Spleen (tissue), 11 donors: ENCODE data around the gene DTD1. TPM values are rescaled to one million over a fixed set of nuclear protein-coding genes. Genes with fewer than 3 reads are reported as not detected.

ENCODE experiments used
- DNase-seq: peaks from one replicate; pipeline ENCODE4 v3.0.0-alpha.2; 2020
- H3K27ac ChIP-seq, 8 donors: fragments of 200-600 bp; sonication (generic) in 7 of 8; 1 replicate in 4 of 8; 2 replicates in 4 of 8; pipeline versions ENCODE4 v1.5.0 to v1.8.0; 2016 to 2021; ENCODE audit warnings: inconsistent platforms in 4 of 8, mild to moderate bottlenecking in 4 of 8, moderate library complexity in 1 of 8
- H3K27me3 ChIP-seq, 7 donors: fragments of 200-600 bp; sonication (generic) in 6 of 7; replicated peaks in 1 of 7; 1 replicate in 4 of 7; 2 replicates in 3 of 7; pipeline versions ENCODE4 v1.5.0 to v1.8.0; 2016 to 2021; ENCODE audit warnings: inconsistent platforms in 3 of 7, mild to moderate bottlenecking in 1 of 7
- H3K36me3 ChIP-seq, 6 donors: fragments of 200-600 bp; sonication (generic) in 5 of 6; 1 replicate in 4 of 6; 2 replicates in 2 of 6; pipeline versions ENCODE4 v1.5.0 to v1.8.0; 2016 to 2021; ENCODE audit warnings: inconsistent platforms in 2 of 6
- H3K4me1 ChIP-seq, 6 donors: fragments of 200-600 bp; sonication (generic) in 5 of 6; 1 replicate in 3 of 6; 2 replicates in 3 of 6; pipeline versions ENCODE4 v1.5.0 to v1.8.0; 2016 to 2021; ENCODE audit warnings: inconsistent platforms in 3 of 6
- H3K4me3 ChIP-seq, 8 donors: fragments of 200-600 bp; sonication (generic) in 7 of 8; 1 replicate in 4 of 8; 2 replicates in 4 of 8; pipeline versions ENCODE4 v1.5.0 to v1.8.0; 2016 to 2021; ENCODE audit warnings: inconsistent platforms in 4 of 8, mild to moderate bottlenecking in 4 of 8, moderate library complexity in 2 of 8
- H3K9me3 ChIP-seq, 8 donors: fragments of 200-600 bp; sonication (generic) in 7 of 8; 1 replicate in 4 of 8; 2 replicates in 4 of 8; pipeline versions ENCODE4 v1.5.0 to v1.8.0; 2016 to 2021; ENCODE audit warnings: inconsistent platforms in 4 of 8
- CTCF ChIP-seq, 11 experiments: fragments of 200-600 bp in 7 of 11; fragments of 450-650 bp in 4 of 11; sonication (generic) in 4 of 11; IDR thresholded peaks in 8 of 11; conservative IDR thresholded peaks in 3 of 11; 1 replicate in 7 of 11; 2 replicates in 4 of 11; pipeline versions ENCODE4 v1.4.0 to v1.8.0; 2016 to 2021; ENCODE audit warnings: antibody characterized with exemption in 11 of 11, inconsistent platforms in 4 of 11, mild to moderate bottlenecking in 1 of 11
- POLR2A ChIP-seq, 3 donors: fragments of 450-650 bp; IDR thresholded peaks; one replicate each; pipeline ENCODE4 v1.5.1; 2017; ENCODE audit warnings: antibody characterized with exemption in 3 of 3, mild to moderate bottlenecking in 1 of 3
- POLR2AphosphoS5 ChIP-seq, 3 donors: sonication (generic); formaldehyde crosslinking; IDR thresholded peaks; one replicate each; pipeline ENCODE4 v1.5.1; 2017; ENCODE audit warnings: antibody characterized with exemption in 3 of 3
- WGBS, 5 donors: extraction: QIAGEN DNeasy Blood & Tissue Kit in 3 of 5; methylation state at CpG; one replicate each; pipeline versions ENCODE4 v1.1.5 to v1.1.7; 2013 to 2018; 5-methylcytosine and 5-hydroxymethylcytosine counted together
- intact Hi-C: fragments of 100-400 bp; cut with DNase I; formaldehyde crosslinking; loops from one replicate; pipeline ENCODE4 v1.15.0; 2023; ENCODE audit warnings: low total_unique reads
- polyA plus RNA-seq, 3 donors: library from polyadenylated mRNA; stranded (reverse); fragments of 200-250 nt; gene quantifications; one replicate each; pipeline ENCODE4 v1.2.1, GENCODE V29; 2013
- total RNA-seq, 7 donors: library from RNA; depleted of rRNA in 3 of 7; stranded (reverse); fragments of >200 nt in 3 of 7; fragmentation: NEBNext Ultra II Directional in 4 of 7; extraction: Animal tissue kit (Norgen Biotek cat#: 25700) in 4 of 7; gene quantifications; one replicate each; pipeline versions ENCODE4 v1.1.0 to v1.2.1, GENCODE V29; 2016 to 2021
- donor health status: healthy with polysubstance abuse.
- donor health status: DM: no; HTN: no; CAD: no; lungs with moderate emphysema.
- donor health status: DM: no; HTN: no; CAD: no.
- donor health status: Bipolar disorder and iron deficiency.
- donor health status: healthy.
- donor health status: DM: no; HTN: no; CAD: no.
- donor health status: DM: yes; HTN: yes; CAD: no.

DTD1 gene
- total and polyA plus RNA-seq, 10 donors, result 17.4 to 29.7 (median 23.3) TPM

- Histone ChIP-seq H3K27me3 (no peaks in the 10 kb centered on the region), H3K9me3 (no peaks in the 10 kb centered on the region), H3K27ac (no peak overlapping the region), H3K36me3 (peaks cover 0 to 10% (median 0%) of the 10 kb centered on the region in 6 donors), H3K4me3 (no peak overlapping the region), H3K4me1 (peaks cover 0 to 7% (median 0%) of the 10 kb centered on the region in 6 donors)
- intact Hi-C loops, result no loop called here
- no peak for TF ChIP-seq CTCF (IDR thresholded peaks at IDR 0.05 in 8 of 11, conservative IDR thresholded peaks at IDR 0.05 in 3 of 11)
- no peak for TF ChIP-seq POLR2AphosphoS5 (IDR thresholded peaks at IDR 0.05)
- no peak for TF ChIP-seq POLR2A (IDR thresholded peaks at IDR 0.05)
- WGBS, 5 donors, result 70 to 87% (median 77%) methylated on average over 3 of the region's 3 CpGs
- no peak for DNase-seq
Observed at GRCh38 chr20:18712882-18713281, 125.0 kb downstream of the DTD1 start.

GRCh38 chr20:18715564-18715963 lies 127.7 kb downstream of the DTD1 start:
- DNase-seq, result no peak
- Histone ChIP-seq H3K4me1 (peaks cover 0 to 7% (median 0%) of the 10 kb centered on the region in 6 donors), H3K27me3 (no peaks in the 10 kb centered on the region), H3K4me3 (no peak overlapping the region), H3K9me3 (peaks cover 0 to 4% (median under 1%) of the 10 kb centered on the region in 8 donors), H3K27ac (no peak overlapping the region), H3K36me3 (peaks cover 0 to 10% (median 0%) of the 10 kb centered on the region in 6 donors)
- TF ChIP-seq POLR2A (IDR thresholded peaks at IDR 0.05) (no peak), CTCF (IDR thresholded peaks at IDR 0.05 in 8 of 11, conservative IDR thresholded peaks at IDR 0.05 in 3 of 11) (no peak), POLR2AphosphoS5 (IDR thresholded peaks at IDR 0.05) (no peak)
- WGBS, 5 donors, result 95 to 97% (median 96%) methylated on average over 3 of the region's 3 CpGs
- intact Hi-C loops, result no loop called here

GRCh38 chr20:18717062-18717461 lies 129.2 kb downstream of the DTD1 start:
- no peak for DNase-seq
- Histone ChIP-seq H3K27ac (no peak overlapping the region), H3K27me3 (no peaks in the 10 kb centered on the region), H3K36me3 (peaks cover 0 to 10% (median 0%) of the 10 kb centered on the region in 6 donors), H3K4me3 (no peak overlapping the region), H3K4me1 (peaks cover 0 to 7% (median 0%) of the 10 kb centered on the region in 6 donors), H3K9me3 (peaks cover 0 to 10% (median 4%) of the 10 kb centered on the region in 8 donors)
- WGBS, 5 donors, result 54 to 83% (median 65%) methylated on average over 1 of the region's 1 CpG
- TF ChIP-seq POLR2A (IDR thresholded peaks at IDR 0.05), result no peak
- no peak for TF ChIP-seq CTCF (IDR thresholded peaks at IDR 0.05 in 8 of 11, conservative IDR thresholded peaks at IDR 0.05 in 3 of 11)
- no peak for TF ChIP-seq POLR2AphosphoS5 (IDR thresholded peaks at IDR 0.05)
- intact Hi-C loops, result no loop called here

- H3K4me1 ChIP-seq, result peaks cover 0 to 7% (median 0%) of the 10 kb centered on the region in 6 donors
- WGBS, 5 donors, result 81 to 92% (median 86%) methylated on average over 3 of the region's 3 CpGs
- no peak for DNase-seq
- H3K27ac ChIP-seq, result no peak overlapping the region
- peaks cover 0 to 10% (median 4%) of the 10 kb centered on the region in 8 donors for H3K9me3 ChIP-seq
- peaks cover 0 to 10% (median 0%) of the 10 kb centered on the region in 6 donors for H3K36me3 ChIP-seq
- no peak overlapping the region for H3K4me3 ChIP-seq
- intact Hi-C loops, result no loop called here
- TF ChIP-seq CTCF (IDR thresholded peaks at IDR 0.05 in 8 of 11, conservative IDR thresholded peaks at IDR 0.05 in 3 of 11) (no peak), POLR2A (IDR thresholded peaks at IDR 0.05) (no peak), POLR2AphosphoS5 (IDR thresholded peaks at IDR 0.05) (no peak)
- H3K27me3 ChIP-seq, result no peaks in the 10 kb centered on the region
Observed at GRCh38 chr20:18718129-18718528, 130.3 kb downstream of the DTD1 start.
